NCI-H2196 (cell line): ENCODE results near the gene SDK1.
"Not testable (repeated sequence)": the region's sequence is repeated elsewhere in the genome, so short reads cannot be mapped to it uniquely, and the experiment has no call there.

Experiments
- DNase-seq: peaks from one replicate; lab custom pipeline; 2025; ENCODE audit not compliant: unreplicated experiment; lab: John Stamatoyannopoulos, UW

The SDK1 gene

DNA sequence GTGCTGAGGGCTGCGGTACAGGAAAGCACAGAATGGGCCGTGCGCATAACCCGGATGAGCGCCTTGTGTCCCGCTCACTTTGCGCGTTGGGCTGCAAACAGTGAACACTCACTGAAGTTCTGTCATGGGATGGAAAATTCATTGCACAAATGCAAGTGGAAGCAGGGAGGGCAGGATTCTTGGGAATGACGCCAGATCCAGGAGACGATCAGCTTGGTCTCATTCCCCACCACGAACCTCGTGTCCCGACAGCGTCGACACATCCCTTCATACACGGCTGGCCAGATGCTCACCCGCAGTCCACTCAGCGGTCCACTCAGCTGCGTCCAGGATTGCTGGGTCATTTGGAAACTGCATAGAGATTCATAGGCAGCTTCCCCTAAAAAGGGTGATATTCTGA, 607.1 kb downstream of the SDK1 start:
- DNase-seq: no peak

DNA sequence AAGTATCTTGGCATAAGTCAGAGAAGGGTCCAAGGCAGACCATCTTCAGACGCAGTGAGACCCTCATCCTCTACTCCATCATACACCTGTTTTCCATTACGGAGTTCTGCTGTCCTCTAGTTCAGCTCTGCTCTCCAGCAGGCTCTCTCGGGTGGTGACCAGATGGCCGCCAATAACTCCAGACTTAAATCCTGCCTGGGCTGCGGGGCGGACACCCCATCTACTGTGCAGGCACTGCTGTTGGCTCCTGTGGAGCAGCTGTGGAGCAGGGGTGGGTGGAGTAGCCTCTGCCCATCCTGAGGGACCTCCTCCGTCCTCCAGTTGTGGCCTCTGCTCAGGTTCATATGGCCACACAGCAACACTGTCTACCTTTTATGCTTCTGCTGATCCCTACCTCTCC, 608.1 kb downstream of the SDK1 start:
- DNase-seq: no peak

DNA sequence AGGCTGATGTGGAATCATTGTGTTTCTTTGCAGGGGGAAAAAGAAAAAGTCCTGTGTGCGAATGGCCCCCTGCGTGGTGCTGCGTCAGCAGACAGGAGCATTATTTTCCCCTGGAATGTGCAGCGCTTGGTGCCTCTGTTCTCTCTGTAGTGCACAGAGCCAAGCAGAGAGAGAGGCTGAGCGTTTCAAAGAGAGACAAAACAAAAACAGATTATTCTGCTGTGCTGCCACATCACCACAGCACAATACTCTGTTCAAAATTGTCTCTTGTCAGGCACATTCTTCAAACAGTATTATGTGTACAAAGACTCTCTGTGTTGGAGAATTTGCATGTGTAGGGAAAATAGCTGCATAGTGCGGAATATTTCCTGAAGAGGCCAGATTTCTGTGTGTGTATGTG, 609.0 kb downstream of the SDK1 start:
- DNase-seq: no peak

DNA sequence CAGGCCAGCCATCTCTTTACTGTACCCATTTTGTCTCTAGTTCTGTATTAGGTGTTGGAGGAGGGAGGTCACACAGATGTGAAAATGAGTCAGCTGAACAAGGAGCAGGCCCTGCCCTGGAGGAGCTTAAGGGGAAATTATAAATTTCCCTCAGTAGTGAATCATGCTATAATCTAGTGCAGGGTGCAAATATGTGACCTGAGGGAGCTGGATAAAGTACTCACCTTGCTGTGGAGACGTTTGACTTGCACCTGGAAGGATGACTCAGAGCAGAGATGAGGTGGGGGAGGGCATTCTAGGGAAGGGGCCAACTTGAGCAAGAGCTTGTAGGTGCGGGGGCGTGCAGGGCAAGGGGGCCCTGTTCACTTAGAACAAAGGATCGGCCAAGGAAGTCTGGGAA, 610.6 kb downstream of the SDK1 start:
- no peak for DNase-seq

DNA sequence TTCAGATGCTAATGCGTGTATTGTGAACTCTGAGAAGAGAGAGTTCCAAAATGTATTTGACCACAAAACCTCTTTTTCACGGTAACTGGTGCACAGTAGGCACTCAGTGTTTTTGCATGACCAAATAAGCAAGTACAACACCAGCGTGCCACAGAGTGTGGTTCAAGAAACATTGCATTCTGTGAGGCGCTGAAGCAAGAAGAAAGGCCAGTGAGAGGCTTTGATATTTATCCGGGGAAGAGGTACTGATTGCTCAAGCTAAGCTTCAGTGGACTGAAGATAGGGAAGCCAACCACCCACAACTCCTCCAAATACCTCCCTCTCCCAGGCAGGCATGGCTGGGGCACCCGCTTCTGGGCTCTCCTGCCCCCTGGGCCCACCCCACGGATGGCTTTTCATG, 611.2 kb downstream of the SDK1 start:
- DNase-seq: no peak

DNA sequence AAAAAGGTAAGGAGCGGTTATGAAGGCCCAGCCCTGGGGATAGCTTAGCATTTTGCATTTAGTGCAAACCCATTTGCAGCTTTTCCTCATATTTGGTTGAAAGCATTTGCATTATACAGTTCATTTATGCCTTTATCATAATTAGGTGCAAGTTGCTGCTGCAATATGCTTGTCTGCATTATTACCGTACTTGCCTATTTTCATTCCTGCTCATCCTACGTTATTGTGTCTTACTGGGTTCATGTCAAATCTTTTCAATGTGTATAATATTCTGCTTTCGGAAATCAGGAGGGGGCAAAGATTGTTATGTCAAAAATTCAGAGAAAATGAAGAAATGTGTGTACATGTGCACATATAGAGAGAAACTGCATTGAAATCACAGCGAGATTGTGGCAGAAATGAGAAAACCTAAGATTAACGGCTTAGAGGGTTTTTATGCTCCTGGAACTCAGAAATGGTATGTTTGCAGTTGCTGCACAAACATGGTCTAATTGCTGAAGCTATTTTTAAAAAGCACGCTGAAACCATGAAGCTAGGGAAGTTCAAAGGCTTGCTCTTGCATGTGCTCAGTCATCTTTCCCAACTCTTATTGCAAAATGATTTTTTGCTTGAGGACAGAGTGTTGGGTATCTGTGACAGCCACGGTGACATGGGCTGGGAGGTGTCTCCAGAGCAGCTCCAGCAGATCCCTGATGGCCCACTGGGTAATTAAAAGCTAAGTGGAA, 613.2 kb downstream of the SDK1 start:
- DNase-seq: no peak

DNA sequence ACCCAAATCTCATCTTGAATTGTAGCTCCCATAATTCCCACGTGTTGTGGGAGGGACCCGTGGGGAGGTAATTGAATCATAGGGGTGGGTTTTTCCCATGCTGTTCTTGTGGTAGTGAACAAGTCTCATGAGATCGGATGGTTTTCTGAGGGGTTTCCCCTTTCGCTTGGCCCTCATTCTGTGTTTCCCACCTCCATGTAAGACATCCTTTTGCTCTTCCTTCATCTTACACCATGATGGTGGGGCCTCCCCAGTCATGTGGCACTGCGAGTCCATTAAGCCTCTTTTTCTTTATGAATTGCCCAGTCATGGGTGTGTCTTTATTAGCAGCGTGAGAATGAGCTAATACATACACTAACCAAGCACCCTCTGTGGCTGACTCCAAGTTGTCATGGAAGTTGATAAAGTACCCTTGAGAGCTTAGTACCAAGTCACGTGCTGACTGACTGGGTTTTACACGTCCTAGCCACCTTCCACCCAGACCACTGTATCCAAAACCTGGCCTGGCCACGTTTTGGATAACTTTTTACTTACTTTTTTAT, 614.4 kb downstream of the SDK1 start:
- DNase-seq: no peak

DNA sequence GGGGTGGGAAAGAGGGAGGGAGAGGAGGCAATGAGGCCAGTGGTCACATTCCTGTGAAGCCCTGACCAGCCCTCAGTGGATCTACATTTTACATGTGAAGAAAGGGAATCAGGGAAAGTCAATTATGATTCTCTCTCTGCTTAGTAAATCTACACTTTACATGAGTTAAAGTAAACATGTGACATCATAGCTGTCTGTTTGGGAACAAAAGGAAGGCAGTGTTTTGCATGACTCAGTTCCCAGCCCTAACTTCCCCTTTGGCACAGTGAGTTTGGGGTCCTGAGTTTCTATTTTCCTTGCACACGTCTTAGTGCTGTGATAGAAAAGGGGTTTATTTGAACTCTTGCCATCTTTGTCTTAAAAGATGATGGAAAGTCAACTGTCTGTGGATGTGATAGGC, 615.1 kb downstream of the SDK1 start:
- DNase-seq: no peak

DNA sequence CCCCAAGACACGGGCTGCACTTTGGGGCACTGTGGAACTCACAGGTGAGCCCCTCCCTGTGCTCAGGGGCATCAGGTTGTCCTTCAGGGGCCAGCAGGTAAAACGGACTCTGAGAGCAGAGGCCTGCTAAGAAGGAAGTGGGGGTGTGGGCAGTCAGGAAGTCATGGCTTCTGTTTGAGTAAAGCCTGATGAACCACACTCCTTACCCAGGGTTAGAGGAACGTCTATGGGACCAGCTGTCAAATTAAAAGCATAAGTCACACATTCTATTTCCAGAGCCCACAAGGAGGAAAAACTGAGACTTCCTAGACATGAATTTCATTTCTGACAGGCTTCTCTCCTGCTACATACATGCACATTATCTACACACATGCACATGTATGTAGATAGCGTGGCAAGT, 616.4 kb downstream of the SDK1 start:
- no peak for DNase-seq

DNA sequence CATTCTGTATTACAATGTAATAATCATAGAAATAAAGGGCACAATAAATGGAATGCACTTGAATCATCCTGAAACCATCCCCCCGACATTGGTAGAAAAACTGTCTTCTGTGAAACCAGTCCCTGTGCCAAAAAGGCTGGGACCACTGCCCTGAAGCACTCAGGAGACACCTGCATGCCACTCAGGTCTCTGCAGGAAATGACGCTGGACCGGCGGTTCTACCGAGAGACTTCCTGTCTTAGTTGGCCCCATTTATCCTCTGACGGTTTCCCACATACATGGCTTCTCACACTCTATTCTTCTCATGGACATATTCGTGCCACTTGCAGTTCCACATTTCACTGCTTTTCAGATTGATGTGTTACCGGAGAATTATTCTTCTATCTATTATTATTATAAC, 617.5 kb downstream of the SDK1 start:
- no peak for DNase-seq

DNA sequence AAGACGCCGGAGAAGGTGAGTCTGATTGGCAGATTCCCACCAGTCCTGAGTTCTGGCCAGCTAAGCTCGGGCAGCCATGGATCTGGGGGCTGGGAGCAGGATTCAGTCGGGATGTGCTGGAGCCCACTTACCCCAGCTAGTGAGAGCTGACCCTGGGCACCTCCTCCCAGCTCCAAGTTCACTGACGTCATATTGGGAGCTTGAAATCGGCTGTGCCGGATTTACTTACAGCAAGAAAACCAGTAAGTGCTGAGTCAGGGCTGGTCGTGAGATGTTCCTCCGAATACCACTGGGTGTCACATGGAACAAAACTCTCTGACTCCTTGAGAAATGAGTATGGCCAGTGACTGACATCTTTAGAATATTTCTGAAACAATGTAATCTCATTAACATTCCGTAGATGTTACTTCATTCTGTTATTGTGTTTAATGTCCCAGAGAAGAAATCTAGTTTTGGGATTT, 621.2 kb downstream of the SDK1 start:
- peak; percentile 13 for DNase-seq

DNA sequence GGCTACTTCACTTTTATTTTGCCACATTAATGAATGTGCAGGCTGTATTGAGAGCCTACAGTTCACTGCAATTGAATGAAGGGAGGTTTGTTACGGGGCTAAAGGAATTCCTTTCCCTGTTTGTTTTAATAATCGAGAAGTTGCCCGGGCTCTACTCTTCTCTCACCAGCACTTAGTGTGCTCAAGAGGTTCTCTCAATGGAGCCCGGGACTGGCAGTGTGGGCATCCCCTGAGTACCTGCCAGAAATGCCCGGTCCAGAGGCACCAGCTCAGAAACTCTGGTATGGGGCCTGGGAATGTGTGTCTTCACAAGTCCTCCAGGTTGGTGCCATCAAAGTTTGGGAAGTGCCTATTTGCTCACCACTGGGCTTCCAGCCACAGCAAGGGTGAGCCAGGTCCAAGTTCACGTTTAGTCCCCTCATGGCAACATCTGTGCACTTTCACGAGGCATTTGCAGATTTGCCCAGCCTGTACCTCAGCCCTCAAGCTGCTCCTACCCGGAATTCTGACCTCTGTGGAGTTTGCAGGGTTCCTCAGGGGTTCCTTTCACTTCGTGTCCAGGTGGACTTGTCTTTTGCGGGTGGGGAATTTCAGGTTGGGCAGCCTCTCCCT, 622.4 kb downstream of the SDK1 start:
- no peak for DNase-seq

DNA sequence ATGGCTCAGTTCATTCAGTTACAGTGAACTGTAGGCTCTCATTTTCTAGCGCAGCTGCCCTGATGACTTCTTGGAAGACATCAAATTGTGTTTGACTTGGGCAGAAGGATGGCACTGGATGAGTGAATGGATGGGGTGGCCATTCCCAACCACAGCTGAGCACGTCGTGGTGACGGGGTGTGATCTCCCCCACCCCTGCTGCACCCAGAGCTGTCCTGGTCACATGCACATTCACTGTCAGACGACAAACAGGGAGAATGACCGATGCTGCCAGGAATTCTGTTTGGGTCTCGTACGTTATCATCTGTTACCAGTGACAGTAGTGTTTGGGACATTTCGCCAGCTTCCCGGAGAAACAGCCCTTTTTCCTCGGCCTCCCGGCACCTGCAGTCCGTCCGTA, 623.2 kb downstream of the SDK1 start:
- DNase-seq: no peak

DNA sequence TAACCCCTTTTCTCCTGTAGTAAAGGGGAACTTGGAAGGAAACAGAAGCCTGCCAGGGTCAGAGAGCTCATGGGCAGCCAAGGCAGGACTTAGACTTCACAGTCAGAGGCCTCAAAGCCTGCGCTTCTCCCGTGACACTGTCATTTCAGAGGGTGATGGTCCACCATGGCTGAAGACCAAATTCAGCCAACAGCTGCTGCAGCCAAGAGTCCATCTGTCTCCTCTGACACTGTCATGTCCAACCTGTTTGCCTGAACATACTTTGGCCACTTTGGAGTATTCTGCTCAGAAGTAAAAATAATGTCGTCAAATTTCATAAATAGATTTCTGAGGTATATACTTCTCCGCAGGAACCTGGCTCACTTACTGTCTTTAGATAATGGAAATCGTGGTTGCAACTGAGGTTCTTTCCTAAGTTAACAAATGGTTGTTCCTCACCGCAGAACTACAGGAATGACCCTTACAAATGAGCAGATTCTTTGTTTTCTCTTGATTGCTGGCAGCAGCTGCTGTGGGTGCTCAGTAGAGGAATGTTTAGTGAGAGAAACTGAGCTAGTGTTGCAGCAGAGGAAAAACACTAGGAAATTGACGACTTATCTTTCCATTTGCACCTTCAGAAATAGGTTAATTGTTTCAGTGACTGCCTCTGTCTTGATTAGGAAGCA, 626.5 kb downstream of the SDK1 start:
- no peak for DNase-seq

DNA sequence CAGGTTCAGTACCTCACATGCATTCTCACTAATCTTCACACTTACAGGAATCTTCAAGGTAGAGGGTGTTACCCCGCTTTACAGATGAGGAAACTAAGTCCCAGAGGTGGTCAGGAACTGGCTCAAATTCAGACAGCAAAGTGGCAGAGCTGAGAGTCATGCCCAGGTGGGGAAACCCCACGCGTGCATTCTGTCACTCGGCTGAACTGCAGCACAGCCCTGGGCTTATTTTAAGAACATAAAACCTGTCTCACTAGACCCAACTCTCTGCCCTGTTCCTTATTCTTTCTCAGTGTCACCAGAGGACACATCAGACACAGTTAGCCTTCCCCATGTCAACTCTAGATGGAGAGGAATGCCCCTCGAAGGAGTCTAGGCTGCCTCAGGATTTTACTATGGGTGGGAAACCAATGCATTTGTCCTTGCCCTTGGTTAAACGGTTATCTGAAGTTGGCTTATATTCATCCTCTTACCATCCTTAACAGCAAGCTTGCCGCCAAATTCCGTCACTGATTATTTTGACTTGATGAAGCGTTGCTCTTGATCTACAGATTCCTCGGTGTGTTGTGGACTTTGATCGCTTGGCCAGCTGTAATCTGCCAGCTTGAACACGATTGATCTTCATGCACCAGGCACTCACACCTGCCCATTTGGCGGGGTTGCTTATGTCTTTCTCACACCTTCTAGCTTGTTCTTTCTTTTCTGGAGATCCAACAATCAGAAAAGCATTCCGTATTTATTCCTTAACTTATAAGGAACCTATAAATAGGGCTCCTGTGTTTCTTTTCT, 627.9 kb downstream of the SDK1 start:
- no peak for DNase-seq

DNA sequence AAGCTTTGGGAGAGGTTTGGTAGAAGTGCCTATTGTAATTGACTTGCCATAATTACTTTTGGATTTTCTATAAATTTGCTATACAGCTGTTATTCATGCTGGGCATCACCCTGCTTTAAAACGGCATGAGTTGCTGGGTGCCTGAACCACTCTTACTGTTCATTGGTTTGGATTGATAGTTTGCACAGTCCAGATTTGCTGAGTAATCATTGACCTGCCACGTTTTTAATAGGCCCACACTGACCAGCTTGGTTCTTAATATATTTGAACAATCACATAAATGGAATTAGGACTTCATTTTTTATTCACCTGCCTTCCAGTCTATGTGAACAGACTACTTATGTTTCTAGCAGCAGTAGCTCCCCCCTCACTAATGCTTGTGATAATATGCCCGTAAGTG, 630.8 kb downstream of the SDK1 start:
- DNase-seq: no peak

DNA sequence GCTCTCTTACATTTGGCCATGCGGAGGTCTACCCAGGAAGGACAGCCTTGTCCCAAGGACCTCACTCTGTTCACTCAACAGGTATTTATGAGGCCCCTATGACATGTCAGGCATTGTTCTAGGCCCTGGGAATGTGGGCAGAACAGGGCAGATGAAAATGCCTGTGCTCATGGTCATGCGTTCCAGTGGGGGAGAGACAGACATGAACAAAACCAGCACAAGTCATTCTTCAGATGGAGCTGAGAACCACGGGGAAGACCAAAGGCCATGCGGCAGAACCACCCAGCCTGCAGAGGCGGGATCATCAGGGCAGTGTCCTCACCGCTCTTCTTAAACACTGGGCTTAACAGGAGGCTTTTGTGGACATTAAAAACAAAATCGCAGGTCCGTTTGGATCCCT, 636.1 kb downstream of the SDK1 start:
- no peak for DNase-seq

DNA sequence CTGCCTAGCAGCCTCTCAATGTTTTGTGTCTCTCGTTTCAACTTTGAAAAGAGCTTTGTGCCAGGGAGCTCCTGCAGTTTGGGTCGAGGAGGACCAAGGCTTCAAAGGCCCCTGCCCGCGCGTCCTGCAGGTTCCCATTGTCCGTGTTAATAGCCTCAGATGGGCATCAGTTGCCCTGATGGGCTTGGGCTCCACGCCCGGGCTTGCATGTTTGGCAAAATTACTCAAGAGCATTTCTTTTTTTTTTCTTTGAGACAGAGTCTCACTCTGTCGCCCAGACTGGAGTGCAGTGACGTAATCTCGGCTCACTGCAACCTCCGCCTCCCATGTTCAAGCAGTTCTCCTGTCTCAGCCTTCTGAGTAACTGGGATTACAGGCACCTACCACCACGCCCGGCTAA, 636.6 kb downstream of the SDK1 start:
- DNase-seq: no peak

DNA sequence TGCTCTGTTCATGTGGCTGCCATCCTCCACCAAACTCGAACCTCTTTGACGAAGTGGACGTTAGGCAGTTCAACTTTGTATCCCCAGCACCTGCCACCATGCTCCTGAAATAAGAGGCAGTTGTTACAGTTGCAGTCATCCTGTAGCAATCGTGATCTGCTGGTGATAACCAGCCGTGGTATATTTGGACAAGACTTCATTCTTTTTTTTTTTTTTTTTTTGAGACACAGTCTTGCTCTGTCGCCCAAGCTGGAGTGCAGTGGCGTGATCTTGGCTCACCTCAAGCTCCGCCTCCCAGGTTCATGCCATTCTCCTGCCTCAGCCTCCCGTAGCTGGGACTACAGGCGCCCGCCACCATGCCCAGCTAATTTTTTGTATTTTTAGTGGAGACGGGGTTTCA, 640.7 kb downstream of the SDK1 start:
- not testable (repeated sequence) for DNase-seq

DNA sequence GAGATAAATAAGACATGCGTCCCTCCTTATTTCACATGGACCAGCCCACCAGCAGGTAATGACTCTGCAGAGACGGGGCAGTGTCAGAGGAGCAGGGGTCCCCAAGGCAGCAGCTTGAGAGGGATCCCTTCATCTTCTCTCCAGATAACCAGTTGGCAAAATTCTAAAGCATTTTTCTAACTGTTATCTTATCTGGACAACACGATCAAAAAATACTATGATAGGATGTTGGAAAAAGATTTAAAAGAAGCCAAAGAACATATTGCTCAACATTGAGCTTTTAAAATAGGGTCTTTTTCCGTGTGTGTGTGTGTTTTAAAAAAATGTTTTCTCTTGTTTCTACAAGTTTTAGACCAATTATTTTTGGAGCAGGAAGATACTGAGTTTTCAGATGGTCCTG, 641.2 kb downstream of the SDK1 start:
- no peak for DNase-seq
